NB4 (cell line): ENCODE results near the gene LRRC3C.

Experiments used
- DNase-seq: peaks from one replicate; pipeline ENCODE4 v3.0.0; 2010; ENCODE audit warnings: low read depth
- H3K4me3 ChIP-seq: one replicate; pipeline ENCODE4 v1.5.1; 2011; ENCODE audit warnings: mild to moderate bottlenecking, low read depth, low read length, moderate library complexity
- CTCF ChIP-seq: IDR thresholded peaks from one replicate; pipeline ENCODE4 v1.5.1; 2012; ENCODE audit warnings: low read depth, low read length
- MAX ChIP-seq: IDR thresholded peaks from 2 replicates; pipeline ENCODE4 v1.6.1; 2011; ENCODE audit warnings: low read depth, low read length
- MYC ChIP-seq: IDR thresholded peaks from 2 replicates; pipeline ENCODE4 v1.6.1; 2011; ENCODE audit warnings: low read depth, low read length
- POLR2A ChIP-seq: IDR thresholded peaks from 2 replicates; pipeline ENCODE4 v1.6.1; 2011; ENCODE audit warnings: mild to moderate bottlenecking; ENCODE audit not compliant: insufficient read length; ENCODE audit errors: extremely low read depth

The LRRC3C gene

GRCh38 chr17:39923230-39923629 is 4.3 kb upstream of the LRRC3C start:
- DNase-seq, result no peak
- no peak for TF ChIP-seq CTCF
- TF ChIP-seq MAX, result no peak
- TF ChIP-seq POLR2A, result no peak
- TF ChIP-seq MYC, result no peak

GRCh38 chr17:39923836-39924690 is 3.5 kb upstream of the LRRC3C start:
- no peak overlapping the region for H3K4me3 ChIP-seq
- DNase-seq, result no peak
- TF ChIP-seq MAX, result no peak
- TF ChIP-seq MYC, result no peak
- TF ChIP-seq POLR2A, result no peak
- TF ChIP-seq CTCF, result no peak

More at GRCh38 chr17:39923230-39923629, 4.3 kb upstream of the LRRC3C start:
- no peak overlapping the region for H3K4me3 ChIP-seq

GRCh38 chr17:39924691-39925055 is 2.9 kb upstream of the LRRC3C start:
- H3K4me3 ChIP-seq, result no peak overlapping the region
- no peak for DNase-seq
- TF ChIP-seq MAX, result no peak
- no peak for TF ChIP-seq POLR2A
- TF ChIP-seq CTCF, result no peak
- no peak for TF ChIP-seq MYC

GRCh38 chr17:39925282-39926134 is 2.0 kb upstream of the LRRC3C start:
- no peak for DNase-seq
- no peak for TF ChIP-seq POLR2A
- no peak for TF ChIP-seq CTCF
- TF ChIP-seq MYC, result no peak
- no peak for TF ChIP-seq MAX
- H3K4me3 ChIP-seq, result peak overlapping the region; percentile 72

GRCh38 chr17:39926135-39926587 is 1.4 kb upstream of the LRRC3C start:
- DNase-seq, result no peak
- TF ChIP-seq MAX (no peak), CTCF (no peak), MYC (no peak), POLR2A (no peak)
- H3K4me3 ChIP-seq, result peak overlapping the region; percentile 72
